GM12878 (cell line): Measurements from ENCODE around the gene TAS1R2. TPM values are rescaled to one million over a fixed set of nuclear protein-coding genes. Genes with fewer than 3 reads are reported as not detected.

Experiments used
- ATAC-seq: fragments of 200-7000 bp; cut with Tn5 transposase; 3 replicates; pipeline ENCODE4 v1.9.1; 2020; ENCODE audit warnings: mild to moderate bottlenecking, moderate library complexity
- BruUV-seq: library from RNA; stranded (reverse); fragments of 400-500 nt; replicated peaks from 2 replicates; lab custom pipeline; 2021; lab: Mats Ljungman, UMichigan
- CTCF ChIA-PET: fragments of 300-600 bp; sonication (Branson Sonifier 250); formaldehyde crosslinking; extraction: SDS; loops from one replicate; lab custom pipeline; 2021; ENCODE audit warnings: inconsistent platforms; lab: Yijun Ruan, JAX
- POLR2A ChIA-PET: fragments of 350-600 bp; formaldehyde crosslinking; extraction: SDS; loops from one replicate; lab custom pipeline; 2021; ENCODE audit warnings: inconsistent platforms; lab: Charles Lee
- RAD21 ChIA-PET: fragments of 300-600 bp; sonication (Branson Sonifier 250); formaldehyde crosslinking; loops from one replicate; lab custom pipeline; 2023; ENCODE audit warnings: antibody characterized with exemption; ENCODE audit not compliant: unreplicated experiment; lab: Charles Lee
- SMC1A ChIA-PET: fragments of 300-600 bp; sonication (Branson Sonifier 250); formaldehyde crosslinking; loops from one replicate; lab custom pipeline; 2023; ENCODE audit not compliant: unreplicated experiment, uncharacterized antibody; lab: Charles Lee
- DNase-seq: peaks from one replicate; pipeline ENCODE4 v3.0.0-alpha.2; 2011; ENCODE audit warnings: low read depth, low spot score
- FAIRE-seq: peaks from 3 replicates; lab custom pipeline; 2011; peaks lifted over from hg19 to GRCh38; lab: Jason Lieb, UNC
- H2AFZ ChIP-seq: 2 replicates; pipeline ENCODE4 v1.6.0; 2011; ENCODE audit warnings: low read depth, low read length, control low read depth; ENCODE audit not compliant: control insufficient read depth
- H3K27ac ChIP-seq: 2 replicates; pipeline ENCODE4 v1.5.1; 2011; ENCODE audit warnings: control low read depth; ENCODE audit not compliant: control insufficient read depth, insufficient read depth
- H3K27me3 ChIP-seq, 2 experiments: replicated peaks in 1 of 2; 2 replicates each; pipeline versions ENCODE4 v1.6.0 to v1.6.1; 2011; ENCODE audit warnings: low read length in 1 of 2; ENCODE audit not compliant: control insufficient read depth in 2 of 2, insufficient read depth in 2 of 2
- H3K36me3 ChIP-seq, 2 experiments: 2 replicates each; pipeline ENCODE4 v1.5.1; 2011; ENCODE audit warnings: low read length in 1 of 2; ENCODE audit not compliant: control insufficient read depth in 2 of 2, insufficient read depth in 2 of 2
- H3K4me1 ChIP-seq: 2 replicates; pipeline ENCODE4 v1.6.1; 2011; ENCODE audit warnings: mild to moderate bottlenecking, low read length, moderate library complexity, mixed read lengths; ENCODE audit not compliant: control insufficient read depth, insufficient read depth
- H3K4me2 ChIP-seq: 2 replicates; pipeline ENCODE4 v1.6.0; 2011; ENCODE audit warnings: control low read depth; ENCODE audit not compliant: control insufficient read depth, insufficient read depth
- H3K4me3 ChIP-seq: fragments of 200-600 bp; sonication (generic); 2 replicates; pipeline ENCODE4 v1.5.1; 2016
- H3K79me2 ChIP-seq: 2 replicates; pipeline ENCODE4 v1.6.0; 2011; ENCODE audit warnings: low read length; ENCODE audit not compliant: control insufficient read depth, insufficient read depth
- H3K9ac ChIP-seq: 2 replicates; pipeline ENCODE4 v1.8.0; 2011; ENCODE audit warnings: low read length, control low read depth, mixed read lengths; ENCODE audit not compliant: control insufficient read depth, insufficient read depth
- H3K9me3 ChIP-seq: replicated peaks from 3 replicates; pipeline ENCODE4 v1.5.1; 2011; ENCODE audit warnings: mild to moderate bottlenecking, low read length; ENCODE audit not compliant: control insufficient read depth, insufficient read depth
- H4K20me1 ChIP-seq: 2 replicates; pipeline ENCODE4 v1.6.0; 2011; ENCODE audit not compliant: control insufficient read depth, insufficient read depth
- ELK1 ChIP-seq: IDR thresholded peaks from 2 replicates; pipeline ENCODE4 v1.6.1; 2012; ENCODE audit warnings: low read depth, low read length, improper control_type of control experiment
- HCFC1 ChIP-seq: fragments of 150-350 bp; IDR thresholded peaks from 2 replicates; pipeline ENCODE4 v1.6.1; 2014; ENCODE audit warnings: low read length
- KLF5 ChIP-seq: fragments of 450-650 bp; IDR thresholded peaks from 2 replicates; pipeline ENCODE4 v1.6.1; 2014; ENCODE audit warnings: mild to moderate bottlenecking; ENCODE audit not compliant: partially characterized antibody
- NFIC ChIP-seq: IDR thresholded peaks from 2 replicates; pipeline ENCODE4 v1.6.1; 2012; ENCODE audit warnings: low read depth, mild to moderate bottlenecking, inconsistent platforms, low read length, moderate library complexity
- NFYB ChIP-seq: IDR thresholded peaks from 2 replicates; pipeline ENCODE4 v1.6.1; 2011; ENCODE audit warnings: low read depth, mild to moderate bottlenecking, low read length, improper control_type of control experiment, moderate library complexity; ENCODE audit not compliant: insufficient read depth
- NR2C1 ChIP-seq: fragments of 450-650 bp; IDR thresholded peaks from 2 replicates; pipeline ENCODE4 v1.6.1; 2017; ENCODE audit warnings: antibody characterized with exemption, mild to moderate bottlenecking, moderate library complexity
- NR2F1 ChIP-seq: fragments of 450-650 bp; conservative IDR thresholded peaks from 2 replicates; pipeline ENCODE4 v1.6.1; 2017; ENCODE audit warnings: mild to moderate bottlenecking
- POLR2AphosphoS2 ChIP-seq: IDR thresholded peaks from 2 replicates; pipeline ENCODE4 v1.6.1; 2011; ENCODE audit warnings: low read depth, mild to moderate bottlenecking, low read length, improper control_type of control experiment, moderate library complexity
- SRF ChIP-seq, 2 experiments: IDR thresholded peaks; 2 replicates each; pipeline ENCODE4 v1.6.1; 2011; ENCODE audit warnings: low read depth in 2 of 2, low read length in 2 of 2, mild to moderate bottlenecking in 1 of 2, moderate library complexity in 1 of 2
- WRNIP1 ChIP-seq: IDR thresholded peaks from 2 replicates; pipeline ENCODE4 v1.6.1; 2011; ENCODE audit warnings: low read depth, low read length, improper control_type of control experiment, borderline replicate concordance
- ZBED1 ChIP-seq: IDR thresholded peaks from 2 replicates; pipeline ENCODE4 v1.6.1; 2016; ENCODE audit warnings: borderline replicate concordance
- ZNF622 ChIP-seq: fragments of 450-650 bp; IDR thresholded peaks from 2 replicates; pipeline ENCODE4 v1.6.1; 2017; ENCODE audit warnings: mild to moderate bottlenecking, inconsistent platforms
- WGBS: methylation state at CpG from one replicate; pipeline ENCODE4 v1.1.6; 2016; ENCODE audit warnings: low lambda C conversion rate; ENCODE audit not compliant: insufficient replicate concordance, insufficient coverage; ENCODE audit errors: missing lambda C conversion rate; 5-methylcytosine and 5-hydroxymethylcytosine counted together
- in situ Hi-C: fragments of 300-500 bp; cut with MboI; formaldehyde crosslinking; loops from 9 replicates; pipeline ENCODE4 v1.14.3; 2018; ENCODE audit warnings: mixed read lengths
- intact Hi-C: fragments of 100-400 bp; cut with micrococcal nuclease; formaldehyde crosslinking; loops from one replicate; pipeline ENCODE4 v1.14.2; 2022; ENCODE audit not compliant: unreplicated experiment
- polyA plus RNA-seq, 11 experiments: library from polyadenylated mRNA; depleted of rRNA in 4 of 11; unstranded in 6 of 11; stranded (reverse) in 5 of 11; fragments of >200 nt; fragmentation: Nextera tagmentation in 4 of 11; fragmentation: Illumina TruSeq in 1 of 11; extraction: Ambion mirVana in 4 of 11; extraction: Trizol in 1 of 11; gene quantifications; 1 replicate in 1 of 11; 2 replicates in 10 of 11; pipeline versions ENCODE4 v1.2.1 to v1.2.3, GENCODE V29; 2011 to 2016; ENCODE audit warnings: inconsistent platforms in 2 of 11, missing spikeins in 2 of 11, low read depth in 1 of 11
- total RNA-seq, 4 experiments: library from RNA; depleted of rRNA in 3 of 4; stranded (reverse); fragments of >200 nt in 3 of 4; fragmentation: Illumina TruSeq in 1 of 4; extraction: Trizol in 1 of 4; gene quantifications; 2 replicates each; pipeline versions ENCODE4 v1.2.1 to v1.2.3, GENCODE V29; 2013 to 2021
- TF ChIP-seq, protein P1 (sequence below): IDR thresholded peaks from 2 replicates; pipeline ENCODE4 v1.6.1; 2012; ENCODE audit warnings: low read length, inconsistent platforms
- TF ChIP-seq, protein P2 (sequence below): fragments of 450-650 bp; formaldehyde crosslinking; IDR thresholded peaks from 2 replicates; pipeline ENCODE4 v1.4.0; 2022; ENCODE audit warnings: mild to moderate bottlenecking, moderate library complexity

TAS1R2 gene
- total and polyA plus RNA-seq, 10 of the 15 experiments (the other 5 are each of a cell fraction or from before 2014, with no cell fraction given): not detected

GRCh38 chr1:18866846-18867245, 7.4 kb upstream of the TAS1R2 start:
- Histone ChIP-seq H3K4me1 (no peaks in the 10 kb centered on the region), H3K36me3 (no peaks in the 10 kb centered on the region), H3K4me3 (no peak overlapping the region), H4K20me1 (no peaks in the 10 kb centered on the region), H2AFZ (no peak overlapping the region), H3K9ac (no peak overlapping the region), H3K27ac (no peak overlapping the region), H3K4me2 (no peak overlapping the region), H3K79me2 (no peaks in the 10 kb centered on the region), H3K27me3 (no peaks in the 10 kb centered on the region; a peak in 2 of 4 replicates), H3K9me3 (no peaks in the 10 kb centered on the region)
- FAIRE-seq: no peak
- WGBS: 31% methylated on average over 3 of the region's 3 CpGs
- ChIA-PET RAD21 (no interaction called here), CTCF (interaction anchor here (1.2 kb wide), 1 partner anchor 9 kb away, joined by 3 read pairs; no protein-coding TSS in a partner anchor), POLR2A (no interaction called here), SMC1A (no interaction called here)
- intact Hi-C loops (no loop called here), in situ Hi-C loops (no loop called here)
- DNase-seq: no peak
- no TSS peak for BruUV-seq
- TF ChIP-seq POLR2AphosphoS2 (no peak), NFIC (no peak), NR2C1 (no peak)
- ATAC-seq: no peak

GRCh38 chr1:18866314-18866713, 6.9 kb upstream of the TAS1R2 start:
- no peak overlapping the region for H2AFZ ChIP-seq
- no peak for ATAC-seq
- H3K36me3 ChIP-seq: no peaks in the 10 kb centered on the region
- H3K27me3 ChIP-seq: no peaks in the 10 kb centered on the region; a peak in 2 of 4 replicates
- H3K9me3 ChIP-seq: no peaks in the 10 kb centered on the region
- no peak for DNase-seq
- POLR2A ChIA-PET: no interaction called here
- CTCF ChIA-PET: no interaction called here
- SMC1A ChIA-PET: no interaction called here
- WGBS: 47% methylated on average over 4 of the region's 6 CpGs
- H4K20me1 ChIP-seq: no peaks in the 10 kb centered on the region
- no peak overlapping the region for H3K4me3 ChIP-seq
- no peak overlapping the region for H3K9ac ChIP-seq
- H3K79me2 ChIP-seq: no peaks in the 10 kb centered on the region
- TF ChIP-seq, protein P1, sequence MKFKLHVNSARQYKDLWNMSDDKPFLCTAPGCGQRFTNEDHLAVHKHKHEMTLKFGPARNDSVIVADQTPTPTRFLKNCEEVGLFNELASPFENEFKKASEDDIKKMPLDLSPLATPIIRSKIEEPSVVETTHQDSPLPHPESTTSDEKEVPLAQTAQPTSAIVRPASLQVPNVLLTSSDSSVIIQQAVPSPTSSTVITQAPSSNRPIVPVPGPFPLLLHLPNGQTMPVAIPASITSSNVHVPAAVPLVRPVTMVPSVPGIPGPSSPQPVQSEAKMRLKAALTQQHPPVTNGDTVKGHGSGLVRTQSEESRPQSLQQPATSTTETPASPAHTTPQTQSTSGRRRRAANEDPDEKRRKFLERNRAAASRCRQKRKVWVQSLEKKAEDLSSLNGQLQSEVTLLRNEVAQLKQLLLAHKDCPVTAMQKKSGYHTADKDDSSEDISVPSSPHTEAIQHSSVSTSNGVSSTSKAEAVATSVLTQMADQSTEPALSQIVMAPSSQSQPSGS: no peak
- TF ChIP-seq WRNIP1 (no peak), ELK1 (no peak), HCFC1 (no peak), SRF (IDR thresholded peaks at IDR 0.05; ENCODE audit: low read depth in 2 of 2, low read length in 2 of 2) (no peak), NR2F1 (no peak), ZNF622 (no peak), NFYB (no peak), KLF5 (no peak), ZBED1 (no peak)
- TF ChIP-seq, protein P2, sequence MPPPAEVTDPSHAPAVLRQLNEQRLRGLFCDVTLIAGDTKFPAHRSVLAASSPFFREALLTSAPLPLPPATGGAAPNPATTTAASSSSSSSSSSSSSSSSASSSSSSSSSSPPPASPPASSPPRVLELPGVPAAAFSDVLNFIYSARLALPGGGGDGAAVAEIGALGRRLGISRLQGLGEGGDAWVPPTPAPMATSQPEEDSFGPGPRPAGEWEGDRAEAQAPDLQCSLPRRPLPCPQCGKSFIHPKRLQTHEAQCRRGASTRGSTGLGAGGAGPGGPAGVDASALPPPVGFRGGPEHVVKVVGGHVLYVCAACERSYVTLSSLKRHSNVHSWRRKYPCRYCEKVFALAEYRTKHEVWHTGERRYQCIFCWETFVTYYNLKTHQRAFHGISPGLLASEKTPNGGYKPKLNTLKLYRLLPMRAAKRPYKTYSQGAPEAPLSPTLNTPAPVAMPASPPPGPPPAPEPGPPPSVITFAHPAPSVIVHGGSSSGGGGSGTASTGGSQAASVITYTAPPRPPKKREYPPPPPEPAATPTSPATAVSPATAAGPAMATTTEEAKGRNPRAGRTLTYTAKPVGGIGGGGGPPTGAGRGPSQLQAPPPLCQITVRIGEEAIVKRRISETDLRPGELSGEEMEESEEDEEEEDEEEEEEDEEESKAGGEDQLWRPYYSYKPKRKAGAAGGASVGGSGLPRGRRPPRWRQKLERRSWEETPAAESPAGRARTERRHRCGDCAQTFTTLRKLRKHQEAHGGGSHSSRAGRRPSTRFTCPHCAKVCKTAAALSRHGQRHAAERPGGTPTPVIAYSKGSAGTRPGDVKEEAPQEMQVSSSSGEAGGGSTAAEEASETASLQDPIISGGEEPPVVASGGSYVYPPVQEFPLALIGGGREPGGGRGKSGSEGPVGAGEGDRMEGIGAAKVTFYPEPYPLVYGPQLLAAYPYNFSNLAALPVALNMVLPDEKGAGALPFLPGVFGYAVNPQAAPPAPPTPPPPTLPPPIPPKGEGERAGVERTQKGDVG: no peak
- H3K4me1 ChIP-seq: no peaks in the 10 kb centered on the region
- no peak for FAIRE-seq
- H3K4me2 ChIP-seq: no peak overlapping the region
- RAD21 ChIA-PET: no interaction called here
- BruUV-seq: no TSS peak
- intact Hi-C loops (no loop called here), in situ Hi-C loops (no loop called here)
- H3K27ac ChIP-seq: no peak overlapping the region
